Measurements from ENCODE around the gene IL17REL. TPM values are rescaled to one million over a fixed set of nuclear protein-coding genes. Genes with fewer than 3 reads are reported as not detected.

Gene IL17REL
- total RNA-seq, 1 donor from 2014 or later: not detected

DNA sequence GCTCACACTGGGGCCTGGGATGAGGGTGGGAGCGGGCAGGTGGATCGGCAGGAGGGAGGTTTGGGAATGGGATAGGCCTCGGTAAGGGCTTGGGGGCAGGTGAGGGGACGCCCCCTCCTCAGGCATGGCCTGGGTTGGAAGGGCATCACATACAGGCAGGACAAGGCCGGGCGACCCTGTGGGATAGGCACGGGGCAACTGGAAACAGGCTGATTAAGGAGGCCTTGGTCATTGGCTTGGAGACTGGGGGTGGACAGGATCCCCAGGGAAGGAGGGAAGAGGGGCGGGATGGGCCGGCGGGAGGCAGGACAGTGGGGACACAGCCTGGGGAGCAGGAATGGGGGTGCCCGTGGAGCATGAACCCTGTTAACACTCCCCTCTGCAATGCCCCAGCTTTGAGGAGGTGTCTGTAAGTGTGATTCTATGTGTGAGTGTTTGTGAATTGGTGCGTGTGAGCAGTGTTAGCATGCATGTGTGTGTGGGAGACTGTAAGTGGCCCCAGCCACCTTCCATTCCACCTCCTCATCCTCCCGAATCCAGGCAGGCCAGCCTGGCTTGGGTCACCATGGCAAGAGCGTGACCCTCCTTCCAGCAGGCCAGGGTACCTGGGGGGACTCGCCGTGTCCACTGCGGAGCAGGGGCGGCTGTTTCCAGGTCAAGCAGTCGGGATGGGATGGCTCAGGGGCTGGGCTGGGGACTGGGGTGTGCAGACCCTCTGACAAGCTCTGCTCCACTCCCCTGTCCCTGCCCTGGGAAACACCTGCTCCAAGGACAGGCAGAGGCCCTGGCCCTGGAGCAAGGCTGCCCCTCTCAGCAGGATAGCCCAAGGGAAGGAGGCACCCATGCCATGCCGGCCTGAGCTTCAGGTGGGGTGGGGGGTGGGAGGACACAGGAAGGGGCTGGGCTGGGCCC is 55.4 kb downstream of the IL17REL start:
- H3K4me3 Mint-ChIP-seq (ENCODE audit: unreplicated experiment): no peak overlapping the region
- no peak for FAIRE-seq
- no peak overlapping the region for H3K27ac Mint-ChIP-seq (ENCODE audit: unreplicated experiment)
- H3K4me2 ChIP-seq (ENCODE audit: low read length): no peak overlapping the region
- peaks cover 13% of the 10 kb centered on the region for H3K79me2 ChIP-seq (ENCODE audit: insufficient read depth, low read length)
- peaks cover 6% of the 10 kb centered on the region for H3K27me3 Mint-ChIP-seq (ENCODE audit: low read depth, unreplicated experiment)
- no peak overlapping the region for H3K9ac ChIP-seq (ENCODE audit: low read length)
- DNase-seq (ENCODE audit: low read depth): no peak
- H3K9me3 Mint-ChIP-seq (ENCODE audit: unreplicated experiment): no peaks in the 10 kb centered on the region
- H2AFZ ChIP-seq (ENCODE audit: low read depth, low read length): no peak overlapping the region
- no peaks in the 10 kb centered on the region for H3K36me3 ChIP-seq (ENCODE audit: insufficient read depth, low read length)
- H3K9me3 ChIP-seq (ENCODE audit: insufficient read depth, low read depth, low read length): no peaks in the 10 kb centered on the region
- H3K4me3 ChIP-seq (ENCODE audit: insufficient read depth, low read depth, low read length): no peak overlapping the region
- H3K4me1 Mint-ChIP-seq (ENCODE audit: low read depth, unreplicated experiment): peaks cover 4% of the 10 kb centered on the region
- no peaks in the 10 kb centered on the region for H3K36me3 Mint-ChIP-seq (ENCODE audit: low read depth, unreplicated experiment)
- peaks cover 7% of the 10 kb centered on the region for H4K20me1 ChIP-seq (ENCODE audit: insufficient read depth, low read length)
- peaks cover 19% of the 10 kb centered on the region for H3K4me1 ChIP-seq (ENCODE audit: insufficient read depth, low read length)
- H3K27ac ChIP-seq (ENCODE audit: low read depth, low read length): no peak overlapping the region
- H3K27me3 ChIP-seq (ENCODE audit: insufficient read depth, low read length): no peaks in the 10 kb centered on the region
- TF ChIP-seq, protein P1, sequence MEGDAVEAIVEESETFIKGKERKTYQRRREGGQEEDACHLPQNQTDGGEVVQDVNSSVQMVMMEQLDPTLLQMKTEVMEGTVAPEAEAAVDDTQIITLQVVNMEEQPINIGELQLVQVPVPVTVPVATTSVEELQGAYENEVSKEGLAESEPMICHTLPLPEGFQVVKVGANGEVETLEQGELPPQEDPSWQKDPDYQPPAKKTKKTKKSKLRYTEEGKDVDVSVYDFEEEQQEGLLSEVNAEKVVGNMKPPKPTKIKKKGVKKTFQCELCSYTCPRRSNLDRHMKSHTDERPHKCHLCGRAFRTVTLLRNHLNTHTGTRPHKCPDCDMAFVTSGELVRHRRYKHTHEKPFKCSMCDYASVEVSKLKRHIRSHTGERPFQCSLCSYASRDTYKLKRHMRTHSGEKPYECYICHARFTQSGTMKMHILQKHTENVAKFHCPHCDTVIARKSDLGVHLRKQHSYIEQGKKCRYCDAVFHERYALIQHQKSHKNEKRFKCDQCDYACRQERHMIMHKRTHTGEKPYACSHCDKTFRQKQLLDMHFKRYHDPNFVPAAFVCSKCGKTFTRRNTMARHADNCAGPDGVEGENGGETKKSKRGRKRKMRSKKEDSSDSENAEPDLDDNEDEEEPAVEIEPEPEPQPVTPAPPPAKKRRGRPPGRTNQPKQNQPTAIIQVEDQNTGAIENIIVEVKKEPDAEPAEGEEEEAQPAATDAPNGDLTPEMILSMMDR (IDR thresholded peaks at IDR 0.05; ENCODE audit: insufficient read depth, low read depth, low read length): no peak
- no peak for TF ChIP-seq EZH2 (IDR thresholded peaks at IDR 0.05; ENCODE audit: insufficient read depth, low read length)

DNA sequence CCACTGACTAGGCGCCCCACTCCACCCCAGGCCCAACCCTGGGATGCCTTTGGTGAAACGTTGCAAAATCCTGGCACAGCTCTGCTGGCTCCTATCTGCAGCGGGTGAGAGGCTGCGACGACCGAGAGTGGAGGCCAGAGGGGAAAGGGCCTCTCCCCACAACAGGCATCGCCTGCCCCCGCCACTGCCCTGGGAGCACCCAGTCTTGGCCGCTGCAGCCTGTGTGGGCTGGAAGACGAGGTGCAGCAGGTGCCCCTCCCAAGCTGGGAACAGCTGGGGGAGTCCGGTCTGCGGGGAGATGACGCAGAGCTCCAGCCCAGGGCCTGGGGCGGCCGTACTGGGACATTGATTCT is 56.2 kb downstream of the IL17REL start:
- Histone ChIP-seq H3K27ac (ENCODE audit: low read depth, low read length) (no peak overlapping the region), H3K9me3 (ENCODE audit: insufficient read depth, low read depth, low read length) (no peaks in the 10 kb centered on the region), H3K4me1 (ENCODE audit: insufficient read depth, low read length) (peaks cover 20% of the 10 kb centered on the region), H3K27me3 (ENCODE audit: insufficient read depth, low read length) (no peaks in the 10 kb centered on the region), H2AFZ (ENCODE audit: low read depth, low read length) (no peak overlapping the region), H3K79me2 (ENCODE audit: insufficient read depth, low read length) (peaks cover 6% of the 10 kb centered on the region), H3K4me2 (ENCODE audit: low read length) (no peak overlapping the region), H3K4me3 (ENCODE audit: insufficient read depth, low read depth, low read length) (no peak overlapping the region), H3K36me3 (ENCODE audit: insufficient read depth, low read length) (no peaks in the 10 kb centered on the region), H3K9ac (ENCODE audit: low read length) (no peak overlapping the region), H4K20me1 (ENCODE audit: insufficient read depth, low read length) (peaks cover under 1% of the 10 kb centered on the region)
- Mint-ChIP-seq H3K27ac (ENCODE audit: unreplicated experiment) (no peak overlapping the region), H3K27me3 (ENCODE audit: low read depth, unreplicated experiment) (peaks cover 6% of the 10 kb centered on the region), H3K4me1 (ENCODE audit: low read depth, unreplicated experiment) (peaks cover 4% of the 10 kb centered on the region), H3K36me3 (ENCODE audit: low read depth, unreplicated experiment) (no peaks in the 10 kb centered on the region), H3K9me3 (ENCODE audit: unreplicated experiment) (no peaks in the 10 kb centered on the region), H3K4me3 (ENCODE audit: unreplicated experiment) (no peak overlapping the region)
- FAIRE-seq (no peak), DNase-seq (ENCODE audit: low read depth) (no peak)
- no peak for TF ChIP-seq EZH2 (IDR thresholded peaks at IDR 0.05; ENCODE audit: insufficient read depth, low read length)
- TF ChIP-seq, protein P1 (IDR thresholded peaks at IDR 0.05; ENCODE audit: insufficient read depth, low read depth, low read length): no peak
